H1 (cell line): ENCODE data around the gene PRRG2. TPM values are rescaled to one million over a fixed set of nuclear protein-coding genes. Genes with fewer than 3 reads are reported as not detected.

ENCODE experiments used
- CBX8 ChIP-seq: fragments of 300-800, 300-1000 bp; sonication (generic); IDR thresholded peaks from 2 replicates; pipeline ENCODE4 v1.7.1; 2016; ENCODE audit warnings: low read depth, low read length, borderline replicate concordance
- CREB1 ChIP-seq: IDR thresholded peaks from 2 replicates; pipeline ENCODE4 v1.6.1; 2012; ENCODE audit warnings: inconsistent platforms
- CTBP2 ChIP-seq: IDR thresholded peaks from 2 replicates; pipeline ENCODE4 v1.7.0; 2011; ENCODE audit warnings: borderline replicate concordance, mild to moderate bottlenecking, moderate library complexity, mixed read lengths, low read length; ENCODE audit not compliant: insufficient read depth, insufficient read length
- HDAC6 ChIP-seq: IDR thresholded peaks from one replicate; pipeline ENCODE4 v1.7.1; 2012; ENCODE audit warnings: low read depth, mild to moderate bottlenecking, inconsistent platforms, low read length, moderate library complexity
- RBBP5 ChIP-seq: IDR thresholded peaks from 2 replicates; pipeline ENCODE4 v1.7.1; 2012; ENCODE audit warnings: low read depth, mild to moderate bottlenecking, inconsistent platforms, low read length, moderate library complexity, borderline replicate concordance
- SIN3A ChIP-seq, 2 experiments: IDR thresholded peaks in 1 of 2; conservative IDR thresholded peaks in 1 of 2; 2 replicates each; pipeline ENCODE4 v1.6.1; 2011 to 2012; ENCODE audit warnings: low read length in 2 of 2, improper control_type of control experiment in 1 of 2, low read depth in 1 of 2, mild to moderate bottlenecking in 1 of 2
- polyA plus RNA-seq, 7 experiments: library from polyadenylated mRNA; depleted of rRNA in 3 of 7; stranded (reverse) in 5 of 7; unstranded in 2 of 7; fragments of >200 nt in 5 of 7; fragments of 200-250 nt in 2 of 7; gene quantifications; 1 replicate in 5 of 7; 2 replicates in 1 of 7; 4 replicates in 1 of 7; pipeline versions ENCODE4 v1.2.1 to v1.2.3, GENCODE V29; 2011 to 2013; ENCODE audit warnings: missing spikeins in 2 of 7, mixed read lengths in 2 of 7
- total RNA-seq: library from RNA; stranded (reverse); fragmentation: NEBNext Ultra II Directional; extraction: Animal tissue kit (Norgen Biotek cat#: 25700); gene quantifications from 2 replicates; pipeline ENCODE4 v1.2.1, GENCODE V29; 2021
- TF ChIP-seq, protein P1 (sequence below): IDR thresholded peaks from 2 replicates; pipeline ENCODE4 v1.6.1; 2012; ENCODE audit warnings: inconsistent platforms

The PRRG2 gene
- total and polyA plus RNA-seq, 2 of the 8 experiments (the other 6 are each of a cell fraction or from before 2014, with no cell fraction given): 4.1 to 5.6 TPM

- TF ChIP-seq CREB1: no peak
- no peak for TF ChIP-seq CTBP2
- TF ChIP-seq, protein P1, sequence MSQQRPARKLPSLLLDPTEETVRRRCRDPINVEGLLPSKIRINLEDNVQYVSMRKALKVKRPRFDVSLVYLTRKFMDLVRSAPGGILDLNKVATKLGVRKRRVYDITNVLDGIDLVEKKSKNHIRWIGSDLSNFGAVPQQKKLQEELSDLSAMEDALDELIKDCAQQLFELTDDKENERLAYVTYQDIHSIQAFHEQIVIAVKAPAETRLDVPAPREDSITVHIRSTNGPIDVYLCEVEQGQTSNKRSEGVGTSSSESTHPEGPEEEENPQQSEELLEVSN: no peak
- TF ChIP-seq SIN3A (conservative IDR thresholded peaks at IDR 0.05 in 1 of 2, IDR thresholded peaks at IDR 0.05 in 1 of 2; ENCODE audit: low read depth in 1 of 2, low read length in 2 of 2): no peak
- no peak for TF ChIP-seq CBX8
- TF ChIP-seq HDAC6: no peak
- no peak for TF ChIP-seq RBBP5
Observed at GRCh38 chr19:49597703-49597974, 16.5 kb downstream of the PRRG2 start (continued).
